OCI-LY1 (cell line): ENCODE measurements around the gene DLX1.

ENCODE experiments used
- H2AFZ ChIP-seq: fragments of 200-600 bp; sonication (generic), shearing (Covaris generic); 2 replicates; pipeline ENCODE4 v1.6.0; 2014; ENCODE audit warnings: antibody characterized with exemption, mild to moderate bottlenecking, low read length
- H3F3A ChIP-seq: fragments of 200-600 bp; sonication (generic), shearing (Covaris generic); 2 replicates; pipeline ENCODE4 v1.6.0; 2014; ENCODE audit warnings: mild to moderate bottlenecking, antibody characterized with exemption, low read length, moderate library complexity; ENCODE audit not compliant: insufficient read depth
- H3K27ac ChIP-seq: fragments of 200-600 bp; sonication (generic); 2 replicates; pipeline ENCODE4 v1.5.1; 2014; ENCODE audit warnings: low read length, mixed run types, mild to moderate bottlenecking, low read depth; ENCODE audit not compliant: poor library complexity, severe bottlenecking
- H3K27me3 ChIP-seq: fragments of 200-600 bp; sonication (generic); 2 replicates; pipeline ENCODE4 v1.6.0; 2014; ENCODE audit warnings: antibody characterized with exemption, mild to moderate bottlenecking, low read length, moderate library complexity; ENCODE audit not compliant: insufficient read depth
- H3K36me3 ChIP-seq: fragments of 200-600 bp; sonication (generic); 2 replicates; pipeline ENCODE4 v1.6.1; 2014; ENCODE audit warnings: mild to moderate bottlenecking, antibody characterized with exemption, low read length, moderate library complexity, mixed read lengths; ENCODE audit not compliant: insufficient read depth
- H3K4me1 ChIP-seq: fragments of 200-600 bp; sonication (generic); 2 replicates; pipeline ENCODE4 v1.5.1; 2014; ENCODE audit warnings: mild to moderate bottlenecking, low read length, moderate library complexity; ENCODE audit not compliant: insufficient read depth, severe bottlenecking
- H3K4me2 ChIP-seq: fragments of 200-600 bp; sonication (generic), shearing (Covaris generic); 2 replicates; pipeline ENCODE4 v1.6.1; 2014; ENCODE audit warnings: low read length
- H3K4me3 ChIP-seq: fragments of 200-600 bp; sonication (generic); 2 replicates; pipeline ENCODE4 v1.5.1; 2014; ENCODE audit warnings: low read length, low read depth, mild to moderate bottlenecking, mixed read lengths; ENCODE audit not compliant: poor library complexity, severe bottlenecking
- H3K79me2 ChIP-seq: fragments of 200-600 bp; shearing (Covaris generic); 2 replicates; pipeline ENCODE4 v1.6.1; 2016; ENCODE audit warnings: mixed run types, low read length, mixed read lengths; ENCODE audit not compliant: insufficient read depth
- H3K9ac ChIP-seq: fragments of 200-600 bp; sonication (generic), shearing (Covaris generic); 2 replicates; pipeline ENCODE4 v1.6.1; 2014; ENCODE audit warnings: mild to moderate bottlenecking, low read length, mixed read lengths
- H3K9me2 ChIP-seq: fragments of 200-600 bp; sonication (generic), shearing (Covaris generic); 2 replicates; pipeline ENCODE4 v1.6.1; 2014; ENCODE audit warnings: low read depth, mild to moderate bottlenecking, low read length, mixed read lengths
- H3K9me3 ChIP-seq: fragments of 200-600 bp; shearing (Covaris generic); 2 replicates; pipeline ENCODE4 v1.6.1; 2014; ENCODE audit warnings: low read length, mixed read lengths
- H4K20me1 ChIP-seq: fragments of 200-600 bp; sonication (generic), shearing (Covaris generic); 2 replicates; pipeline ENCODE4 v1.6.0; 2016; ENCODE audit warnings: mild to moderate bottlenecking, low read length; ENCODE audit not compliant: insufficient read depth
- CTCF ChIP-seq: fragments of 200-600 bp; sonication (generic), shearing (Covaris generic); IDR thresholded peaks from 2 replicates; pipeline ENCODE4 v1.5.1; 2017; ENCODE audit warnings: mild to moderate bottlenecking, antibody characterized with exemption, low read length, moderate library complexity, mixed read lengths
- EZH2 ChIP-seq: fragments of 200-600 bp; sonication (generic), shearing (Covaris generic); IDR thresholded peaks from 2 replicates; pipeline ENCODE4 v1.8.0; 2017; ENCODE audit warnings: borderline replicate concordance, mixed run types, mild to moderate bottlenecking, antibody characterized with exemption, low read length, moderate library complexity, mixed read lengths

Gene DLX1

GRCh38 chr2:172072706-172073105 lies 12.6 kb upstream of the DLX1 start:
- 0 out of 2 replicates have a peak, but pooled peaks cover 3% of the 10 kb centered on the region for H3K36me3 ChIP-seq
- H3K9me2 ChIP-seq = no peaks in the 10 kb centered on the region
- H4K20me1 ChIP-seq = no peaks in the 10 kb centered on the region
- H3K79me2 ChIP-seq = no peaks in the 10 kb centered on the region
- no peaks in the 10 kb centered on the region for H3K27me3 ChIP-seq
- H3K4me1 ChIP-seq = no peaks in the 10 kb centered on the region
- H3K9me3 ChIP-seq = no peaks in the 10 kb centered on the region
- H3K4me2 ChIP-seq = no peak overlapping the region
- no peaks in the 10 kb centered on the region for H3F3A ChIP-seq
- H2AFZ ChIP-seq = no peak overlapping the region
- TF ChIP-seq CTCF = no peak
- no peak for TF ChIP-seq EZH2
- H3K27ac ChIP-seq = no peak overlapping the region
- no peak overlapping the region for H3K9ac ChIP-seq
- no peak overlapping the region for H3K4me3 ChIP-seq

GRCh38 chr2:172073518-172073917 lies 11.8 kb upstream of the DLX1 start:
- H3F3A ChIP-seq = no peaks in the 10 kb centered on the region
- no peaks in the 10 kb centered on the region for H3K9me3 ChIP-seq
- no peak for TF ChIP-seq EZH2
- TF ChIP-seq CTCF = no peak
- H3K9ac ChIP-seq = no peak overlapping the region
- 0 out of 2 replicates have a peak, but pooled peaks cover 3% of the 10 kb centered on the region for H3K36me3 ChIP-seq
- no peak overlapping the region for H3K27ac ChIP-seq
- no peaks in the 10 kb centered on the region for H3K27me3 ChIP-seq
- no peaks in the 10 kb centered on the region for H3K9me2 ChIP-seq
- no peak overlapping the region for H3K4me2 ChIP-seq
- H3K79me2 ChIP-seq = no peaks in the 10 kb centered on the region
- H3K4me1 ChIP-seq = no peaks in the 10 kb centered on the region
- H4K20me1 ChIP-seq = no peaks in the 10 kb centered on the region
- no peak overlapping the region for H2AFZ ChIP-seq
- no peak overlapping the region for H3K4me3 ChIP-seq

- Histone ChIP-seq H3K27me3 (no peaks in the 10 kb centered on the region), H3K4me1 (no peaks in the 10 kb centered on the region), H4K20me1 (no peaks in the 10 kb centered on the region), H3K27ac (no peak overlapping the region), H2AFZ (no peak overlapping the region), H3K36me3 (no peaks in the 10 kb centered on the region), H3K9ac (no peak overlapping the region), H3F3A (no peaks in the 10 kb centered on the region), H3K4me2 (no peak overlapping the region), H3K9me2 (no peaks in the 10 kb centered on the region), H3K9me3 (no peaks in the 10 kb centered on the region), H3K79me2 (no peaks in the 10 kb centered on the region), H3K4me3 (no peak overlapping the region)
- TF ChIP-seq EZH2 (no peak), CTCF (no peak)
Measured at GRCh38 chr2:172074254-172074653, 11.1 kb upstream of the DLX1 start.
